Measurements from ENCODE around the gene CCNK.

GRCh38 chr14:99513946-99514551, 32.8 kb downstream of the CCNK start:
- TF ChIP-seq FOXP1 (IDR thresholded peaks at IDR 0.05) (no peak), FOXP1 (CRISPR knock-in tag; IDR thresholded peaks at IDR 0.05) (no peak), RERE (CRISPR knock-in tag; IDR thresholded peaks at IDR 0.05; ENCODE audit: low read depth) (no peak), ZNF10 (CRISPR knock-in tag; IDR thresholded peaks at IDR 0.05; ENCODE audit: borderline replicate concordance, low read depth) (no peak), GABPA (IDR thresholded peaks at IDR 0.05; ENCODE audit: low read depth, low read length) (no peak), GABPA (CRISPR knock-in tag; IDR thresholded peaks at IDR 0.05; ENCODE audit: low read depth) (no peak), CHD4 (IDR thresholded peaks at IDR 0.05; ENCODE audit: borderline replicate concordance, low read length) (no peak)
- TF ChIP-seq, protein P1, sequence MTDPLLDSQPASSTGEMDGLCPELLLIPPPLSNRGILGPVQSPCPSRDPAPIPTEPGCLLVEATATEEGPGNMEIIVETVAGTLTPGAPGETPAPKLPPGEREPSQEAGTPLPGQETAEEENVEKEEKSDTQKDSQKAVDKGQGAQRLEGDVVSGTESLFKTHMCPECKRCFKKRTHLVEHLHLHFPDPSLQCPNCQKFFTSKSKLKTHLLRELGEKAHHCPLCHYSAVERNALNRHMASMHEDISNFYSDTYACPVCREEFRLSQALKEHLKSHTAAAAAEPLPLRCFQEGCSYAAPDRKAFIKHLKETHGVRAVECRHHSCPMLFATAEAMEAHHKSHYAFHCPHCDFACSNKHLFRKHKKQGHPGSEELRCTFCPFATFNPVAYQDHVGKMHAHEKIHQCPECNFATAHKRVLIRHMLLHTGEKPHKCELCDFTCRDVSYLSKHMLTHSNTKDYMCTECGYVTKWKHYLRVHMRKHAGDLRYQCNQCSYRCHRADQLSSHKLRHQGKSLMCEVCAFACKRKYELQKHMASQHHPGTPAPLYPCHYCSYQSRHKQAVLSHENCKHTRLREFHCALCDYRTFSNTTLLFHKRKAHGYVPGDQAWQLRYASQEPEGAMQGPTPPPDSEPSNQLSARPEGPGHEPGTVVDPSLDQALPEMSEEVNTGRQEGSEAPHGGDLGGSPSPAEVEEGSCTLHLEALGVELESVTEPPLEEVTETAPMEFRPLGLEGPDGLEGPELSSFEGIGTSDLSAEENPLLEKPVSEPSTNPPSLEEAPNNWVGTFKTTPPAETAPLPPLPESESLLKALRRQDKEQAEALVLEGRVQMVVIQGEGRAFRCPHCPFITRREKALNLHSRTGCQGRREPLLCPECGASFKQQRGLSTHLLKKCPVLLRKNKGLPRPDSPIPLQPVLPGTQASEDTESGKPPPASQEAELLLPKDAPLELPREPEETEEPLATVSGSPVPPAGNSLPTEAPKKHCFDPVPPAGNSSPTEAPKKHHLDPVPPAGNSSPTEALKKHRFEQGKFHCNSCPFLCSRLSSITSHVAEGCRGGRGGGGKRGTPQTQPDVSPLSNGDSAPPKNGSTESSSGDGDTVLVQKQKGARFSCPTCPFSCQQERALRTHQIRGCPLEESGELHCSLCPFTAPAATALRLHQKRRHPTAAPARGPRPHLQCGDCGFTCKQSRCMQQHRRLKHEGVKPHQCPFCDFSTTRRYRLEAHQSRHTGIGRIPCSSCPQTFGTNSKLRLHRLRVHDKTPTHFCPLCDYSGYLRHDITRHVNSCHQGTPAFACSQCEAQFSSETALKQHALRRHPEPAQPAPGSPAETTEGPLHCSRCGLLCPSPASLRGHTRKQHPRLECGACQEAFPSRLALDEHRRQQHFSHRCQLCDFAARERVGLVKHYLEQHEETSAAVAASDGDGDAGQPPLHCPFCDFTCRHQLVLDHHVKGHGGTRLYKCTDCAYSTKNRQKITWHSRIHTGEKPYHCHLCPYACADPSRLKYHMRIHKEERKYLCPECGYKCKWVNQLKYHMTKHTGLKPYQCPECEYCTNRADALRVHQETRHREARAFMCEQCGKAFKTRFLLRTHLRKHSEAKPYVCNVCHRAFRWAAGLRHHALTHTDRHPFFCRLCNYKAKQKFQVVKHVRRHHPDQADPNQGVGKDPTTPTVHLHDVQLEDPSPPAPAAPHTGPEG (CRISPR knock-in tag; IDR thresholded peaks at IDR 0.05) = no peak
- TF ChIP-seq, protein P2, sequence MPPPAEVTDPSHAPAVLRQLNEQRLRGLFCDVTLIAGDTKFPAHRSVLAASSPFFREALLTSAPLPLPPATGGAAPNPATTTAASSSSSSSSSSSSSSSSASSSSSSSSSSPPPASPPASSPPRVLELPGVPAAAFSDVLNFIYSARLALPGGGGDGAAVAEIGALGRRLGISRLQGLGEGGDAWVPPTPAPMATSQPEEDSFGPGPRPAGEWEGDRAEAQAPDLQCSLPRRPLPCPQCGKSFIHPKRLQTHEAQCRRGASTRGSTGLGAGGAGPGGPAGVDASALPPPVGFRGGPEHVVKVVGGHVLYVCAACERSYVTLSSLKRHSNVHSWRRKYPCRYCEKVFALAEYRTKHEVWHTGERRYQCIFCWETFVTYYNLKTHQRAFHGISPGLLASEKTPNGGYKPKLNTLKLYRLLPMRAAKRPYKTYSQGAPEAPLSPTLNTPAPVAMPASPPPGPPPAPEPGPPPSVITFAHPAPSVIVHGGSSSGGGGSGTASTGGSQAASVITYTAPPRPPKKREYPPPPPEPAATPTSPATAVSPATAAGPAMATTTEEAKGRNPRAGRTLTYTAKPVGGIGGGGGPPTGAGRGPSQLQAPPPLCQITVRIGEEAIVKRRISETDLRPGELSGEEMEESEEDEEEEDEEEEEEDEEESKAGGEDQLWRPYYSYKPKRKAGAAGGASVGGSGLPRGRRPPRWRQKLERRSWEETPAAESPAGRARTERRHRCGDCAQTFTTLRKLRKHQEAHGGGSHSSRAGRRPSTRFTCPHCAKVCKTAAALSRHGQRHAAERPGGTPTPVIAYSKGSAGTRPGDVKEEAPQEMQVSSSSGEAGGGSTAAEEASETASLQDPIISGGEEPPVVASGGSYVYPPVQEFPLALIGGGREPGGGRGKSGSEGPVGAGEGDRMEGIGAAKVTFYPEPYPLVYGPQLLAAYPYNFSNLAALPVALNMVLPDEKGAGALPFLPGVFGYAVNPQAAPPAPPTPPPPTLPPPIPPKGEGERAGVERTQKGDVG (CRISPR knock-in tag; IDR thresholded peaks at IDR 0.05; ENCODE audit: borderline replicate concordance) = no peak

Measured in HepG2 (cell line).